K562 (cell line): ENCODE measurements around the gene VPS33A. TPM values are rescaled to one million over a fixed set of nuclear protein-coding genes. Genes with fewer than 3 reads are reported as not detected.
A peak's percentile ranks its signal among the peaks of the same experiment; 100 is the strongest.

Experiments
- ATF7 ChIP-seq: fragments of 450-650 bp; IDR thresholded peaks from 2 replicates; pipeline ENCODE4 v1.7.1; 2014; ENCODE audit warnings: mild to moderate bottlenecking, moderate library complexity
- CEBPB ChIP-seq: fragments of 450-650 bp; IDR thresholded peaks from 2 replicates; pipeline ENCODE4 v1.6.1; 2016; ENCODE audit warnings: missing genetic modification characterization, missing compliant biosample characterization
- HEY1 ChIP-seq: fragments of 250-450 bp; sonication (Bioruptor Pico); IDR thresholded peaks from 2 replicates; pipeline ENCODE4 v1.5.0; 2020; ENCODE audit warnings: mild to moderate bottlenecking, moderate library complexity, borderline replicate concordance
- HMG20A ChIP-seq: fragments of 450-650 bp; formaldehyde crosslinking; conservative IDR thresholded peaks from 2 replicates; pipeline ENCODE4 v1.4.0; 2020; ENCODE audit warnings: mild to moderate bottlenecking, mixed read lengths
- HNRNPLL ChIP-seq: fragments of 200-400 bp; formaldehyde crosslinking; IDR thresholded peaks from 2 replicates; pipeline ENCODE4 v1.6.1; 2017; ENCODE audit warnings: low read length, low read depth, mild to moderate bottlenecking; ENCODE audit not compliant: poor library complexity, severe bottlenecking
- KAT7 ChIP-seq: sonication (generic); formaldehyde crosslinking; IDR thresholded peaks from 2 replicates; pipeline ENCODE4 v1.8.0; 2022; ENCODE audit warnings: missing genetic modification reagents, mild to moderate bottlenecking, borderline replicate concordance
- KLF16 ChIP-seq: IDR thresholded peaks from 2 replicates; pipeline ENCODE4 v1.6.1; 2016; ENCODE audit warnings: antibody characterized with exemption
- MXI1 ChIP-seq: IDR thresholded peaks from 2 replicates; pipeline ENCODE4 v1.6.1; 2011; ENCODE audit warnings: low read depth, mild to moderate bottlenecking, improper control_type of control experiment, low read length
- NFE2L1 ChIP-seq: fragments of 450-650 bp; IDR thresholded peaks from 2 replicates; pipeline ENCODE4 v1.6.1; 2016; ENCODE audit warnings: missing genetic modification characterization, low read depth, mild to moderate bottlenecking, missing compliant biosample characterization, moderate library complexity, borderline replicate concordance
- PHB2 ChIP-seq: fragments of 450-650 bp; IDR thresholded peaks from 2 replicates; pipeline ENCODE4 v1.6.1; 2017; ENCODE audit warnings: low read depth
- SIRT6 ChIP-seq: IDR thresholded peaks from one replicate; pipeline ENCODE4 v1.6.1; 2012; ENCODE audit warnings: low read depth, mild to moderate bottlenecking, control low read depth, inconsistent platforms, low read length, moderate library complexity
- ZNF165 ChIP-seq: fragments of 250-450 bp; sonication (Bioruptor Pico); IDR thresholded peaks from 2 replicates; pipeline ENCODE4 v1.4.0; 2020; ENCODE audit warnings: borderline replicate concordance
- ZNF436 ChIP-seq: fragments of 250-450, 450-650 bp; sonication (Bioruptor Pico); formaldehyde crosslinking; IDR thresholded peaks from 2 replicates; pipeline ENCODE4 v1.7.0; 2020; ENCODE audit warnings: mild to moderate bottlenecking
- polyA plus RNA-seq, 8 experiments: library from polyadenylated mRNA; depleted of rRNA in 4 of 8; stranded (reverse) in 5 of 8; unstranded in 3 of 8; fragments of >200 nt; fragmentation: Nextera tagmentation in 2 of 8; fragmentation: Illumina TruSeq in 1 of 8; extraction: Ambion mirVana in 2 of 8; extraction: Trizol in 1 of 8; gene quantifications; 2 replicates each; pipeline versions ENCODE4 v1.2.1 to v1.2.3, GENCODE V29; 2011 to 2014; ENCODE audit warnings: inconsistent platforms in 1 of 8, missing spikeins in 1 of 8
- total RNA-seq, 7 experiments: library from RNA; depleted of rRNA in 6 of 7; stranded (reverse); fragments of >200 nt in 6 of 7; fragmentation: Illumina TruSeq in 2 of 7; extraction: Trizol in 2 of 7; gene quantifications; 2 replicates each; pipeline versions ENCODE4 v1.2.1 to v1.2.3, GENCODE V29; 2011 to 2021; ENCODE audit warnings: low replicate concordance in 1 of 7
- TF ChIP-seq, protein P1 (sequence below): fragments of 450-650 bp; formaldehyde crosslinking; IDR thresholded peaks from 2 replicates; pipeline ENCODE4 v1.4.0; 2022; ENCODE audit warnings: missing genetic modification characterization
- TF ChIP-seq, protein P2 (sequence below): sonication (generic); formaldehyde crosslinking; IDR thresholded peaks from 2 replicates; pipeline ENCODE4 v1.8.0; 2022; ENCODE audit warnings: mild to moderate bottlenecking, missing genetic modification reagents
- TF ChIP-seq, protein P3 (sequence below): sonication (generic); formaldehyde crosslinking; IDR thresholded peaks from 2 replicates; pipeline ENCODE4 v1.8.1; 2023; ENCODE audit warnings: missing genetic modification reagents, mild to moderate bottlenecking, borderline replicate concordance
- TF ChIP-seq, protein P4 (sequence below): sonication (generic); formaldehyde crosslinking; IDR thresholded peaks from 2 replicates; pipeline ENCODE4 v1.8.0; 2022; ENCODE audit warnings: mild to moderate bottlenecking, missing genetic modification reagents

The VPS33A gene
- total and polyA plus RNA-seq, 9 of the 15 experiments (the other 6 are each of a cell fraction or from before 2014, with no cell fraction given), result 10.6 to 34.3 (median 25.3) TPM

DNA sequence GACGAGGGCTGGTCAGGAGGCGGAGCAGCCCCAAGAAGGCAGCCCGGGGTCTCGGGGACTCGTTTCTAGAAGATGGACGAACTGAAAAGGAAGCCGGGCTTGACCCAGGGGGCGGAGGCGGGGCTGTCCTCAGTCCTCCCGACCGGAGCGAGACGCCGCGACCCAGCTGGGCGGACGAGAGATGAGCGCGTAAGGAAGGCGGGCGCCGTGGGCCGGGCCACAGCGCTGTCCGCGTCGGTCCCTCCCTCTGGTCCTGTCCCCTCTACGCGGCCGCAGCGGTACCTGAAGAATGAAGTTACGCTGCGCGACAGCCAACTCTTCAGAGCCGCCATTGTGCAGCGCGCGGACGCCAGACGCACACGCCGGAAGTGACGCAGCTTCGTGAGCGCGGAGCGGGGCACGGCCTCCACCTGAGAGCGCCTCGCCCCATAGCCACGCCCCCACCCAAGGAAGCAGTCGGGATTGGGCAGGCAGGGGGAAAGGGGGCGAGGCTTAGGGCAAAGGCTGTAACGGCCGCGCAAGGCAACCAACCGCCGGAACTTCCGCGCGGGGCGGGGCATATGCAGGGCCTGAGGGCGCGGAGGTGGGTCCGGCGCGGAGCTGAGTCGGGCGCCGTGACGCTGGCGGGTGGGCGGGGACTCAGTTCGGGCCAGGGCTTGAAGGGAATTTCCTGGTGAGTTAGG lies 40.5 kb downstream of the VPS33A start, which contains the start of gene DIABLO (continued):
- 0 out of 2 replicates have a peak, but pooled peaks have one; percentile 50 for TF ChIP-seq KAT7 (CRISPR knock-in tag)
- TF ChIP-seq KLF16, result no peak
- TF ChIP-seq CEBPB, result no peak
- no peak for TF ChIP-seq PHB2
- TF ChIP-seq, protein P1, sequence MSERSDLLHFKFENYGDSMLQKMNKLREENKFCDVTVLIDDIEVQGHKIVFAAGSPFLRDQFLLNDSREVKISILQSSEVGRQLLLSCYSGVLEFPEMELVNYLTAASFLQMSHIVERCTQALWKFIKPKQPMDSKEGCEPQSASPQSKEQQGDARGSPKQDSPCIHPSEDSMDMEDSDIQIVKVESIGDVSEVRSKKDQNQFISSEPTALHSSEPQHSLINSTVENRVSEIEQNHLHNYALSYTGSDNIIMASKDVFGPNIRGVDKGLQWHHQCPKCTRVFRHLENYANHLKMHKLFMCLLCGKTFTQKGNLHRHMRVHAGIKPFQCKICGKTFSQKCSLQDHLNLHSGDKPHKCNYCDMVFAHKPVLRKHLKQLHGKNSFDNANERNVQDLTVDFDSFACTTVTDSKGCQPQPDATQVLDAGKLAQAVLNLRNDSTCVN (CRISPR knock-in tag), result no peak
- TF ChIP-seq, protein P2, sequence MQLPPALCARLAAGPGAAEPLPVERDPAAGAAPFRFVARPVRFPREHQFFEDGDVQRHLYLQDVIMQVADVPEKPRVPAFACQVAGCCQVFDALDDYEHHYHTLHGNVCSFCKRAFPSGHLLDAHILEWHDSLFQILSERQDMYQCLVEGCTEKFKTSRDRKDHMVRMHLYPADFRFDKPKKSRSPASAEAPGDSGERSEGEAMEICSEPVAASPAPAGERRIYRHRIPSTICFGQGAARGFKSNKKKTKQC, result peak; percentile 92
- TF ChIP-seq, protein P3, sequence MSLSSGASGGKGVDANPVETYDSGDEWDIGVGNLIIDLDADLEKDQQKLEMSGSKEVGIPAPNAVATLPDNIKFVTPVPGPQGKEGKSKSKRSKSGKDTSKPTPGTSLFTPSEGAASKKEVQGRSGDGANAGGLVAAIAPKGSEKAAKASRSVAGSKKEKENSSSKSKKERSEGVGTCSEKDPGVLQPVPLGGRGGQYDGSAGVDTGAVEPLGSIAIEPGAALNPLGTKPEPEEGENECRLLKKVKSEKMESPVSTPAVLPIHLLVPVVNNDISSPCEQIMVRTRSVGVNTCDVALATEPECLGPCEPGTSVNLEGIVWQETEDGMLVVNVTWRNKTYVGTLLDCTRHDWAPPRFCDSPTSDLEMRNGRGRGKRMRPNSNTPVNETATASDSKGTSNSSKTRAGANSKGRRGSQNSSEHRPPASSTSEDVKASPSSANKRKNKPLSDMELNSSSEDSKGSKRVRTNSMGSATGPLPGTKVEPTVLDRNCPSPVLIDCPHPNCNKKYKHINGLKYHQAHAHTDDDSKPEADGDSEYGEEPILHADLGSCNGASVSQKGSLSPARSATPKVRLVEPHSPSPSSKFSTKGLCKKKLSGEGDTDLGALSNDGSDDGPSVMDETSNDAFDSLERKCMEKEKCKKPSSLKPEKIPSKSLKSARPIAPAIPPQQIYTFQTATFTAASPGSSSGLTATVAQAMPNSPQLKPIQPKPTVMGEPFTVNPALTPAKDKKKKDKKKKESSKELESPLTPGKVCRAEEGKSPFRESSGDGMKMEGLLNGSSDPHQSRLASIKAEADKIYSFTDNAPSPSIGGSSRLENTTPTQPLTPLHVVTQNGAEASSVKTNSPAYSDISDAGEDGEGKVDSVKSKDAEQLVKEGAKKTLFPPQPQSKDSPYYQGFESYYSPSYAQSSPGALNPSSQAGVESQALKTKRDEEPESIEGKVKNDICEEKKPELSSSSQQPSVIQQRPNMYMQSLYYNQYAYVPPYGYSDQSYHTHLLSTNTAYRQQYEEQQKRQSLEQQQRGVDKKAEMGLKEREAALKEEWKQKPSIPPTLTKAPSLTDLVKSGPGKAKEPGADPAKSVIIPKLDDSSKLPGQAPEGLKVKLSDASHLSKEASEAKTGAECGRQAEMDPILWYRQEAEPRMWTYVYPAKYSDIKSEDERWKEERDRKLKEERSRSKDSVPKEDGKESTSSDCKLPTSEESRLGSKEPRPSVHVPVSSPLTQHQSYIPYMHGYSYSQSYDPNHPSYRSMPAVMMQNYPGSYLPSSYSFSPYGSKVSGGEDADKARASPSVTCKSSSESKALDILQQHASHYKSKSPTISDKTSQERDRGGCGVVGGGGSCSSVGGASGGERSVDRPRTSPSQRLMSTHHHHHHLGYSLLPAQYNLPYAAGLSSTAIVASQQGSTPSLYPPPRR (CRISPR knock-in tag), result no peak
- no peak for TF ChIP-seq HMG20A (CRISPR knock-in tag)
- TF ChIP-seq, protein P4, sequence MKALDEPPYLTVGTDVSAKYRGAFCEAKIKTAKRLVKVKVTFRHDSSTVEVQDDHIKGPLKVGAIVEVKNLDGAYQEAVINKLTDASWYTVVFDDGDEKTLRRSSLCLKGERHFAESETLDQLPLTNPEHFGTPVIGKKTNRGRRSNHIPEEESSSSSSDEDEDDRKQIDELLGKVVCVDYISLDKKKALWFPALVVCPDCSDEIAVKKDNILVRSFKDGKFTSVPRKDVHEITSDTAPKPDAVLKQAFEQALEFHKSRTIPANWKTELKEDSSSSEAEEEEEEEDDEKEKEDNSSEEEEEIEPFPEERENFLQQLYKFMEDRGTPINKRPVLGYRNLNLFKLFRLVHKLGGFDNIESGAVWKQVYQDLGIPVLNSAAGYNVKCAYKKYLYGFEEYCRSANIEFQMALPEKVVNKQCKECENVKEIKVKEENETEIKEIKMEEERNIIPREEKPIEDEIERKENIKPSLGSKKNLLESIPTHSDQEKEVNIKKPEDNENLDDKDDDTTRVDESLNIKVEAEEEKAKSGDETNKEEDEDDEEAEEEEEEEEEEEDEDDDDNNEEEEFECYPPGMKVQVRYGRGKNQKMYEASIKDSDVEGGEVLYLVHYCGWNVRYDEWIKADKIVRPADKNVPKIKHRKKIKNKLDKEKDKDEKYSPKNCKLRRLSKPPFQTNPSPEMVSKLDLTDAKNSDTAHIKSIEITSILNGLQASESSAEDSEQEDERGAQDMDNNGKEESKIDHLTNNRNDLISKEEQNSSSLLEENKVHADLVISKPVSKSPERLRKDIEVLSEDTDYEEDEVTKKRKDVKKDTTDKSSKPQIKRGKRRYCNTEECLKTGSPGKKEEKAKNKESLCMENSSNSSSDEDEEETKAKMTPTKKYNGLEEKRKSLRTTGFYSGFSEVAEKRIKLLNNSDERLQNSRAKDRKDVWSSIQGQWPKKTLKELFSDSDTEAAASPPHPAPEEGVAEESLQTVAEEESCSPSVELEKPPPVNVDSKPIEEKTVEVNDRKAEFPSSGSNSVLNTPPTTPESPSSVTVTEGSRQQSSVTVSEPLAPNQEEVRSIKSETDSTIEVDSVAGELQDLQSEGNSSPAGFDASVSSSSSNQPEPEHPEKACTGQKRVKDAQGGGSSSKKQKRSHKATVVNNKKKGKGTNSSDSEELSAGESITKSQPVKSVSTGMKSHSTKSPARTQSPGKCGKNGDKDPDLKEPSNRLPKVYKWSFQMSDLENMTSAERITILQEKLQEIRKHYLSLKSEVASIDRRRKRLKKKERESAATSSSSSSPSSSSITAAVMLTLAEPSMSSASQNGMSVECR (CRISPR knock-in tag), result peak; percentile 54
- peak; percentile 38; the same call in 1 of the 2 replicates for TF ChIP-seq MXI1
- no peak for TF ChIP-seq HEY1 (CRISPR knock-in tag)
- no peak for TF ChIP-seq ZNF436 (CRISPR knock-in tag)
- TF ChIP-seq HNRNPLL, result peak; percentile 81
- TF ChIP-seq NFE2L1 (tag), result no peak
- no peak for TF ChIP-seq SIRT6
- no peak for TF ChIP-seq ZNF165 (CRISPR knock-in tag)
- TF ChIP-seq ATF7, result peak; percentile 87
